A549 (cell line): ENCODE data around the gene RTN4R. TPM values are rescaled to one million over a fixed set of nuclear protein-coding genes. Genes with fewer than 3 reads are reported as not detected.

Experiments
- ATAC-seq, 2 experiments: fragments of 200-7000 bp in 1 of 2; fragments of >200 bp in 1 of 2; cut with Nextera tagmentation in 1 of 2; cut with Tn5 transposase in 1 of 2; 3 replicates each; pipeline versions ENCODE4 v1.8.0 to v1.9.1; 2018 to 2020; ENCODE audit warnings: mild to moderate bottlenecking in 1 of 2, moderate library complexity in 1 of 2
- CTCF ChIA-PET: fragments of 300-600 bp; sonication (Branson Sonifier 250); formaldehyde crosslinking; extraction: SDS; loops from one replicate; lab custom pipeline; 2021; ENCODE audit warnings: antibody characterized with exemption, inconsistent platforms; lab: Yijun Ruan, JAX
- POLR2A ChIA-PET: fragments of 350-600 bp; formaldehyde crosslinking; extraction: SDS; loops from one replicate; lab custom pipeline; 2021; ENCODE audit warnings: antibody characterized with exemption, inconsistent platforms; lab: Yijun Ruan, JAX
- DNase-seq, 2 experiments: peaks; one replicate each; pipeline versions ENCODE4 v3.0.0 to v3.0.0-alpha.2; 2011 to 2016; ENCODE audit warnings: low read depth in 1 of 2, low spot score in 1 of 2
- FAIRE-seq: peaks from 2 replicates; lab custom pipeline; 2011; peaks lifted over from hg19 to GRCh38; lab: Jason Lieb, UNC
- H3K27ac ChIP-seq, 2 experiments: fragments of >200 bp; sonication (Bioruptor Twin); formaldehyde crosslinking; 3 replicates each; pipeline ENCODE4 v1.5.1; 2016 to 2017
- H3K4me1 ChIP-seq: fragments of >200 bp; sonication (Bioruptor Twin); formaldehyde crosslinking; 3 replicates; pipeline ENCODE4 v1.6.1; 2016
- H3K4me2 ChIP-seq: fragments of >200 bp; sonication (Bioruptor Twin); formaldehyde crosslinking; 3 replicates; pipeline ENCODE4 v1.6.1; 2016
- H3K4me3 ChIP-seq: fragments of >200 bp; sonication (Bioruptor Twin); formaldehyde crosslinking; 3 replicates; pipeline ENCODE4 v1.5.1; 2016
- H3K9me3 ChIP-seq: fragments of >200 bp; sonication (Bioruptor Twin); formaldehyde crosslinking; 3 replicates; pipeline ENCODE4 v1.6.1; 2016
- CBX2 ChIP-seq: fragments of 200-600 bp; sonication (generic); IDR thresholded peaks from 2 replicates; pipeline ENCODE4 v1.6.1; 2016; ENCODE audit warnings: low read depth, mild to moderate bottlenecking, borderline replicate concordance
- CHD2 ChIP-seq: fragments of 150-350 bp; IDR thresholded peaks from 2 replicates; pipeline ENCODE4 v1.6.1; 2014; ENCODE audit warnings: low read length; ENCODE audit not compliant: partially characterized antibody
- GATA3 ChIP-seq: IDR thresholded peaks from 2 replicates; pipeline ENCODE4 v1.6.1; 2012; ENCODE audit warnings: borderline replicate concordance
- HEYL ChIP-seq: fragments of 250-450 bp; sonication (Bioruptor Pico); IDR thresholded peaks from 2 replicates; pipeline ENCODE4 v1.8.0; 2021; ENCODE audit warnings: mild to moderate bottlenecking, moderate library complexity
- JUN ChIP-seq, 2 experiments: fragments of >200 bp; sonication (Bioruptor Twin); formaldehyde crosslinking; IDR thresholded peaks; 2 replicates in 1 of 2; 3 replicates in 1 of 2; pipeline ENCODE4 v1.6.1; 2016 to 2017
- JUNB ChIP-seq: fragments of >200 bp; sonication (Bioruptor Twin); formaldehyde crosslinking; IDR thresholded peaks from 2 replicates; pipeline ENCODE4 v1.6.1; 2016
- MYC ChIP-seq: IDR thresholded peaks from 2 replicates; pipeline ENCODE4 v1.6.1; 2012; ENCODE audit warnings: mild to moderate bottlenecking, inconsistent platforms, low read length, improper control_type of control experiment, borderline replicate concordance
- NPAS2 ChIP-seq: fragments of 250-450 bp; sonication (Bioruptor Pico); IDR thresholded peaks from 2 replicates; pipeline ENCODE4 v1.8.0; 2022; ENCODE audit warnings: mild to moderate bottlenecking, moderate library complexity, borderline replicate concordance
- RNF2 ChIP-seq: fragments of 200-600 bp; sonication (generic); IDR thresholded peaks from 2 replicates; pipeline ENCODE4 v1.6.1; 2016; ENCODE audit warnings: low read depth, mild to moderate bottlenecking, antibody characterized with exemption, moderate library complexity, borderline replicate concordance
- SREBF2 ChIP-seq: fragments of 450-650 bp; IDR thresholded peaks from 2 replicates; pipeline ENCODE4 v1.6.1; 2014; ENCODE audit warnings: mild to moderate bottlenecking, moderate library complexity
- TFCP2L1 ChIP-seq: fragments of 250-450 bp; sonication (Bioruptor Pico); IDR thresholded peaks from 2 replicates; pipeline ENCODE4 v1.5.0; 2021; ENCODE audit warnings: mild to moderate bottlenecking
- ZC3H11A ChIP-seq: fragments of 450-650 bp; IDR thresholded peaks from 2 replicates; pipeline ENCODE4 v1.6.1; 2014; ENCODE audit warnings: antibody characterized with exemption, mild to moderate bottlenecking
- ZFP36 ChIP-seq: fragments of 450-650 bp; IDR thresholded peaks from 2 replicates; pipeline ENCODE4 v1.6.1; 2014; ENCODE audit warnings: borderline replicate concordance; ENCODE audit not compliant: partially characterized antibody
- WGBS: methylation state at CpG from one replicate; pipeline ENCODE4 v1.1.6; 2017; ENCODE audit errors: missing lambda C conversion rate; 5-methylcytosine and 5-hydroxymethylcytosine counted together
- polyA plus RNA-seq, 4 experiments: library from polyadenylated mRNA; depleted of rRNA in 3 of 4; stranded (reverse); fragments of >200 nt; fragmentation: RNase III in 1 of 4; extraction: RNeasy Plus Mini Kit Qiagen cat#74134 plus additional on column Dnase treatment in 1 of 4; gene quantifications; 2 replicates in 3 of 4; 3 replicates in 1 of 4; pipeline ENCODE4 v1.2.3, GENCODE V29; 2011 to 2017
- TF ChIP-seq, protein P1 (sequence below): IDR thresholded peaks from 2 replicates; pipeline ENCODE4 v1.6.1; 2012; ENCODE audit warnings: low read depth, borderline replicate concordance
- TF ChIP-seq, protein P2 (sequence below): fragments of 450-650 bp; IDR thresholded peaks from 2 replicates; pipeline ENCODE4 v1.6.1; 2014; ENCODE audit warnings: antibody characterized with exemption
- TF ChIP-seq, protein P3 (sequence below): fragments of 250-450 bp; sonication (Bioruptor Pico); IDR thresholded peaks from 2 replicates; pipeline ENCODE4 v1.5.0; 2020; ENCODE audit warnings: low read depth, mild to moderate bottlenecking, moderate library complexity

RTN4R gene
- polyA plus RNA-seq, 2 of the 4 experiments (the other 2 are of a cell fraction), result 1.0 to 2.7 TPM

DNA sequence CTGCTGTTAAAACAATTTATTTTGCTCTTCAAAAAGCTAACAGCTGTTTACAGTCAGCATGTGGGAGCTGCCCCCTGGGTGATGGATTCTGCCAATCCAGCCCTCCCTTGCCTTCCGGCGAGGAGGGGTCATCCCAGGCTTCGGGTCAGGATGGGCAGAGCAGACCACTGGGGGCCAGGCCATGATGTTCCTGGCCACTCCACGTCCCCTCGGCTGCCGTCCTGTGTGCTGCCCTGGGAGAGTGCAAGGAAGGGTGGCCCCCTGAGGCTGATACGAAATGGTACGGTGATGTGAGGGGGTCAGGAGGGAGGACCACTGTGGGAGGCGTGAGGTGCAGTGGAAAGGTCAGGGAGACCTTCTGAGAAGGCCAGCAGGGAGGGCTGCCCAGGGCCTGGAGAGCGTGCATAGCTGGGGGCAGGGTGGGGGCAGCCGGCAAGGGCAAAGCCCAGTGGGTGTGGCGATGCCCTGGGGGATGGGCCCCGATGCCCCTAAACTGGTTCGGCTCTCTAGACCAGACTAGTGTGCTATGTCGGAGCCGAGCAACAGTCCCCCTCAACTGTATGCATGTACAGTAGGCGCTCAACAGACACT lies 41.3 kb downstream of the RTN4R start (continued):
- TF ChIP-seq TFCP2L1 (CRISPR knock-in tag), result no peak
- TF ChIP-seq JUN (IDR thresholded peaks at IDR 0.05), result no peak
- TF ChIP-seq MYC, result no peak
- TF ChIP-seq, protein P1, sequence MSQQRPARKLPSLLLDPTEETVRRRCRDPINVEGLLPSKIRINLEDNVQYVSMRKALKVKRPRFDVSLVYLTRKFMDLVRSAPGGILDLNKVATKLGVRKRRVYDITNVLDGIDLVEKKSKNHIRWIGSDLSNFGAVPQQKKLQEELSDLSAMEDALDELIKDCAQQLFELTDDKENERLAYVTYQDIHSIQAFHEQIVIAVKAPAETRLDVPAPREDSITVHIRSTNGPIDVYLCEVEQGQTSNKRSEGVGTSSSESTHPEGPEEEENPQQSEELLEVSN, result no peak
- TF ChIP-seq, all 56 proteins: peak for 0

DNA sequence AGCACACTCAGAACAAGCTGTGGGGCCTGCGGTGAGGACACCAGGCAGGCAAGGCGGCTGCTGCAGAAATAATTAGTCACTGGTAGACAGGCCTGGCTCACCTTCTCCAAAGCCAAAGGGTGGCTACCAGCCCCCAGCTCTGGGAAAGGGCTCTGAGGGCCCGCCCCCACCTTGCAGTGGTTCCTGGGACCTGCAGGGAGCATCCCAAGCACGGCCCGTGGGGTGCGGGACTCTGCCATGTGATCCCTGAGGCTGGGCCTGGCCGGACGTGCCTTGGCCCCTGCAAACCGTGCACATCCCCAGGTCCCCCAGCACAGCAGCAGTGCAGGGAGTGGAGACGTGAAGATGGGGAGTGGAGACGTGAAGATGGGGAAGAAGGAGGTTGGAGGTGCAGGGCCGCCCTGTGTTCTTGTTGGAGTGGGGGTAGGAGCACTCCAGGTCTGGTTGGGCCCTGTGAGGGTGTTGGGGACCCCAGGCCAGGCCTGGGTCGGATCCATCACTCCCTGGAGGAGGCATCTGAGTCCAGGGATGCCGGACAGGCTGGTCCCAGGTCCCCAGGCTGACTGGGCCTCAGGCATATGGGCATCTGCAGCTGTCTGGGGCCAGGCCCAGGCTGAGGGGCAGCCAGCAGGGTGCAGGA lies 41.9 kb downstream of the RTN4R start:
- 92% methylated on average over 2 of the region's 14 CpGs for WGBS
- H3K4me3 ChIP-seq, result no peak overlapping the region
- DNase-seq (no peak), ATAC-seq (no peak), FAIRE-seq (no peak)
- H3K4me1 ChIP-seq, result no peaks in the 10 kb centered on the region
- H3K9me3 ChIP-seq, result no peaks in the 10 kb centered on the region
- TF ChIP-seq ZC3H11A (no peak), JUNB (no peak), CBX2 (no peak), JUN (IDR thresholded peaks at IDR 0.05) (no peak), GATA3 (no peak)
- TF ChIP-seq, protein P2, sequence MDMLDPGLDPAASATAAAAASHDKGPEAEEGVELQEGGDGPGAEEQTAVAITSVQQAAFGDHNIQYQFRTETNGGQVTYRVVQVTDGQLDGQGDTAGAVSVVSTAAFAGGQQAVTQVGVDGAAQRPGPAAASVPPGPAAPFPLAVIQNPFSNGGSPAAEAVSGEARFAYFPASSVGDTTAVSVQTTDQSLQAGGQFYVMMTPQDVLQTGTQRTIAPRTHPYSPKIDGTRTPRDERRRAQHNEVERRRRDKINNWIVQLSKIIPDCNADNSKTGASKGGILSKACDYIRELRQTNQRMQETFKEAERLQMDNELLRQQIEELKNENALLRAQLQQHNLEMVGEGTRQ, result no peak
- TF ChIP-seq, protein P3, sequence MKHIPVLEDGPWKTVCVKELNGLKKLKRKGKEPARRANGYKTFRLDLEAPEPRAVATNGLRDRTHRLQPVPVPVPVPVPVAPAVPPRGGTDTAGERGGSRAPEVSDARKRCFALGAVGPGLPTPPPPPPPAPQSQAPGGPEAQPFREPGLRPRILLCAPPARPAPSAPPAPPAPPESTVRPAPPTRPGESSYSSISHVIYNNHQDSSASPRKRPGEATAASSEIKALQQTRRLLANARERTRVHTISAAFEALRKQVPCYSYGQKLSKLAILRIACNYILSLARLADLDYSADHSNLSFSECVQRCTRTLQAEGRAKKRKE, result no peak
- CTCF ChIA-PET, result interaction anchor here (0.9 to 1.4 kb wide), 4 partner anchors 8 to 69 kb away, joined by 3 read pairs; no protein-coding TSS in a partner anchor
- no peak overlapping the region for H3K4me2 ChIP-seq
- POLR2A ChIA-PET, result no interaction called here
- H3K27ac ChIP-seq, result no peak overlapping the region

DNA sequence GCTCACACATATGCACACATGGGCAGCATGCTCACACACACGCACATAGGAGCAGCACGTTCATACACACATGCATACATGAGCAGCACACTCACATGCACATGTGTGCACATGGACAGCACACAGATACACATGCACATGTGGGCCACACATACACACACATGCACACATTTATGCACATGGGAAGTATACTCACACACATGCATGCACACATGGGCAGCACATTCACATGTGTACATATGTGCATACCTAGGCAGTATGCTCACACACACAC lies 42.5 kb downstream of the RTN4R start:
- no peak for ATAC-seq
- TF ChIP-seq, protein P3, result no peak
- no peak for TF ChIP-seq HEYL (CRISPR knock-in tag)
- no peak for TF ChIP-seq CHD2
- no peak for TF ChIP-seq RNF2
- TF ChIP-seq GATA3, result no peak
- TF ChIP-seq, all 56 proteins: peak for 0
- H3K4me1 ChIP-seq, result no peaks in the 10 kb centered on the region
- H3K9me3 ChIP-seq, result no peaks in the 10 kb centered on the region
- FAIRE-seq, result no peak
- ChIA-PET POLR2A (no interaction called here), CTCF (no interaction called here)
- H3K4me2 ChIP-seq, result no peak overlapping the region
- H3K4me3 ChIP-seq, result no peak overlapping the region
- 6% methylated on average over 2 of the region's 2 CpGs for WGBS
- no peak for DNase-seq
- no peak overlapping the region for H3K27ac ChIP-seq

DNA sequence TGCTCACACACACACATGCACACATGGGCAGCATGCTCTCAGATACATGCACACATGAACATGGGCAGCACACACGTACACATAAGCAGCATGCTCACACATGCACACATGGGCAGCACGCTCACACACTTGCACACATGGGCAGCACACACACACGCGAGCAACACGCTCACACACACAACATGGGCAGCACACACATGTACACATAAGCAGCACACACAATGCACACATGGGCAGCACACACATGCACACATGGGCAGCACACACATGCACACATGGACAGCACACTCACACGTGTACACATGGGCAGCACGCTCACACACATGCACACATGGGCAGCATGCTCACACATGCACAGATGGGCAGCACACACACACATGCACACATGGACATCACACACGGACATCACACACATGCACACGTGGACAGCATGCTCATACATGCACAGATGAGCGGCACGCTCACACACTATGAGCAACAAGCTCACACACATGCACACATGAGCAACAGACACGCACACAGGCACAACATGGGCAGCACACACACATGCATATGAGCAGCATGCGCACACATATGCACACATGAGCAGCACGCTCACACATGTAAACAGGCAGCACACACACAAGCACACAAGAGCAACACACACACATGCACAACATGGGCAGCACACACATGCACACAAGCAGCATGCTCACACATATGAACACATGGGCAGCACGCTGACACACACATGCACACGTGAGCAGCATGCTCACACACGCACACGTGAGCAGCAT lies 43.0 kb downstream of the RTN4R start:
- CTCF ChIA-PET, result no interaction called here
- POLR2A ChIA-PET, result no interaction called here
- TF ChIP-seq ZFP36 (no peak), NPAS2 (CRISPR knock-in tag) (no peak), SREBF2 (no peak)
- H3K4me3 ChIP-seq, result no peak overlapping the region
- WGBS, result 82% methylated on average over 17 of the region's 18 CpGs
- ATAC-seq, result no peak
- no peak for DNase-seq
- no peaks in the 10 kb centered on the region for H3K9me3 ChIP-seq
- no peak overlapping the region for H3K4me2 ChIP-seq
- no peak for FAIRE-seq
- H3K27ac ChIP-seq, result no peak overlapping the region
- H3K4me1 ChIP-seq, result no peaks in the 10 kb centered on the region
